Measurements from ENCODE around the gene RAB8B.

The RAB8B gene

GRCh38 chr15:63254991-63255390, 65.6 kb downstream of the RAB8B start:
- Histone ChIP-seq H3K9me3 (ENCODE audit: insufficient read depth, low read depth, low read length) (no peaks in the 10 kb centered on the region; the same call in 1 of the 2 replicates), H3K9ac (ENCODE audit: low read depth, low read length) (no peak overlapping the region), H3K27ac (ENCODE audit: low read depth, low read length) (no peak overlapping the region), H3K4me3 (ENCODE audit: low read length) (no peak overlapping the region), H3K27me3 (ENCODE audit: insufficient read depth, low read length) (no peaks in the 10 kb centered on the region), H3K4me1 (ENCODE audit: insufficient read depth, low read length) (peaks cover 28% of the 10 kb centered on the region), H3K36me3 (ENCODE audit: insufficient read depth, low read length) (peaks cover 23% of the 10 kb centered on the region; the same call in 1 of the 2 replicates)
- WGBS = 93% methylated on average over 2 of the region's 2 CpGs

- H3K27ac ChIP-seq (ENCODE audit: low read depth, low read length) = peak overlapping the region; percentile 65
- H3K9ac ChIP-seq (ENCODE audit: low read depth, low read length) = no peak overlapping the region
- H3K4me3 ChIP-seq (ENCODE audit: low read length) = no peak overlapping the region
- H3K9me3 ChIP-seq (ENCODE audit: insufficient read depth, low read depth, low read length) = no peaks in the 10 kb centered on the region; the same call in 1 of the 2 replicates
- H3K4me1 ChIP-seq (ENCODE audit: insufficient read depth, low read length) = peaks cover 28% of the 10 kb centered on the region
- WGBS = no CpG with 5 or more reads among the region's 1 CpG
- H3K36me3 ChIP-seq (ENCODE audit: insufficient read depth, low read length) = peaks cover 28% of the 10 kb centered on the region
- H3K27me3 ChIP-seq (ENCODE audit: insufficient read depth, low read length) = no peaks in the 10 kb centered on the region
These were observed 66.1 kb downstream of the RAB8B start for GRCh38 chr15:63255489-63255990.

DNA sequence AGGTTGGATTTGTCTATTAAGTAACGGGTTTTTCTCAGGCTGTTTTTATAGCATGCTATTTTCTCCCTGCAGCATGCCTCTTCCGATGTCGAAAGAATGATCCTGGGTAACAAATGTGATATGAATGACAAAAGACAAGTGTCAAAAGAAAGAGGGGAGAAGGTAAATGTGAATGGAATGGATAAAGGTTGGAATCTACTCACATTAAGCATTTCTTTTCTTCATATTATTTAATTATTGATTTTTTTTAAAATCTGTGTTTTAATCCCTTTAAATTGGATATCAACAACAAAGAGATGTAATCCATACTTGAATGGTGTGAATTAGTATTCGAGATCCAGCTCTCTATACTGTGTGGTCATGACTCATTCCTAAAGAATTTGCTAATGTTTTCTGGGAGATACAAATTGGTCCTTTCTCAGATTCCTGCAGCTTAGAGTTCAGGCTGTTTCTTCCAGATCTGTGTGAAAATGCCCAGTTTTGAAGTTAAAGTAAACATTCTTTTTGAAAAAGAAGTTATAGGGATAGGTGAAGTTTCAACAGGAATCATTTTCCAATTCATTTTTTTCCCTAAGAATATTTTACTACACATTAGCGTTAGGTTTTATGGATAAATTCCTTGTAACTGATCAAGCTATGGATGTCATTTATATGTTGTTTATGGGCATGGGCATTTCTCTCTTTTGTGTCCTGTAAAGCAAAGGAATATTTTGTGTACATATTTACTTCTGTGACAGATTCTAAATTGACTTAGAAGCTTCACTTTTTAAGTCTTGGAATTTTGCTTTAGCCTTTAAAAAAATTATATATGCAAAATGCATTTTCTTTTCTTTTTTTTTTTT, 67.2 kb downstream of the RAB8B start:
- Histone ChIP-seq H3K36me3 (ENCODE audit: insufficient read depth, low read length) (peaks cover 32% of the 10 kb centered on the region), H3K9ac (ENCODE audit: low read depth, low read length) (peak overlapping the region; percentile 58; the same call in 1 of the 2 replicates), H3K27me3 (ENCODE audit: insufficient read depth, low read length) (no peaks in the 10 kb centered on the region), H3K4me3 (ENCODE audit: low read length) (peak overlapping the region; percentile 34), H3K27ac (ENCODE audit: low read depth, low read length) (peak overlapping the region; percentile 91), H3K4me1 (ENCODE audit: insufficient read depth, low read length) (peaks cover 28% of the 10 kb centered on the region), H3K9me3 (ENCODE audit: insufficient read depth, low read depth, low read length) (no peaks in the 10 kb centered on the region; the same call in 1 of the 2 replicates)
- 7% methylated on average over 4 of the region's 5 CpGs for WGBS

GRCh38 chr15:63258658-63259057, 69.3 kb downstream of the RAB8B start:
- no peaks in the 10 kb centered on the region for H3K27me3 ChIP-seq (ENCODE audit: insufficient read depth, low read length)
- H3K9me3 ChIP-seq (ENCODE audit: insufficient read depth, low read depth, low read length) = no peaks in the 10 kb centered on the region; the same call in 1 of the 2 replicates
- H3K27ac ChIP-seq (ENCODE audit: low read depth, low read length) = no peak overlapping the region
- H3K4me3 ChIP-seq (ENCODE audit: low read length) = no peak overlapping the region
- peaks cover 28% of the 10 kb centered on the region for H3K4me1 ChIP-seq (ENCODE audit: insufficient read depth, low read length)
- no peak overlapping the region for H3K9ac ChIP-seq (ENCODE audit: low read depth, low read length)
- peaks cover 44% of the 10 kb centered on the region for H3K36me3 ChIP-seq (ENCODE audit: insufficient read depth, low read length)
- 95% methylated on average over 2 of the region's 2 CpGs for WGBS

GRCh38 chr15:63260791-63261190, 71.4 kb downstream of the RAB8B start:
- Histone ChIP-seq H3K9ac (ENCODE audit: low read depth, low read length) (no peak overlapping the region), H3K36me3 (ENCODE audit: insufficient read depth, low read length) (peaks cover 51% of the 10 kb centered on the region), H3K27me3 (ENCODE audit: insufficient read depth, low read length) (no peaks in the 10 kb centered on the region), H3K4me3 (ENCODE audit: low read length) (no peak overlapping the region), H3K27ac (ENCODE audit: low read depth, low read length) (no peak overlapping the region), H3K9me3 (ENCODE audit: insufficient read depth, low read depth, low read length) (no peaks in the 10 kb centered on the region; the same call in 1 of the 2 replicates), H3K4me1 (ENCODE audit: insufficient read depth, low read length) (peaks cover 18% of the 10 kb centered on the region)
- WGBS = 91% methylated on average over 5 of the region's 5 CpGs

DNA sequence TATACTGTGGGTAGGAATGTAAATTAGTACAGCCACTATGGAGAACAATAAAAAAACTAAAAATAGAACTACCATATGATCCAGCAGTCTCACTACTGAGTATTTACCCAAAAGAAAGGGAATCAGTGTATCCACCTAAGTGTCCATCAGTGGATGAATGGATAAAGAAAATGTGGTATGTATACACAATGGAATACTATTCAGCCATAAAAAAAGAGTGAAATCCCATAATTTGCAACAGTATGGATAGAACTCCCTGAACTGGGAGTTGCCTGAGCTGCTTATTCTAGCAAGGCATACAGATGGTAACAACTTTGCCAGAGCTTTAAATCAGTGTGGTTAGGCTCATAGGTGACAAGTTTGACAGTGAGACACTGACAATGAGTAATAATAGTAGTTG, 71.9 kb downstream of the RAB8B start:
- no peak overlapping the region for H3K27ac ChIP-seq (ENCODE audit: low read depth, low read length)
- H3K4me1 ChIP-seq (ENCODE audit: insufficient read depth, low read length) = peaks cover 12% of the 10 kb centered on the region
- no peaks in the 10 kb centered on the region; the same call in 1 of the 2 replicates for H3K9me3 ChIP-seq (ENCODE audit: insufficient read depth, low read depth, low read length)
- H3K9ac ChIP-seq (ENCODE audit: low read depth, low read length) = no peak overlapping the region
- no peaks in the 10 kb centered on the region for H3K27me3 ChIP-seq (ENCODE audit: insufficient read depth, low read length)
- H3K4me3 ChIP-seq (ENCODE audit: low read length) = no peak overlapping the region
- peaks cover 51% of the 10 kb centered on the region for H3K36me3 ChIP-seq (ENCODE audit: insufficient read depth, low read length)

DNA sequence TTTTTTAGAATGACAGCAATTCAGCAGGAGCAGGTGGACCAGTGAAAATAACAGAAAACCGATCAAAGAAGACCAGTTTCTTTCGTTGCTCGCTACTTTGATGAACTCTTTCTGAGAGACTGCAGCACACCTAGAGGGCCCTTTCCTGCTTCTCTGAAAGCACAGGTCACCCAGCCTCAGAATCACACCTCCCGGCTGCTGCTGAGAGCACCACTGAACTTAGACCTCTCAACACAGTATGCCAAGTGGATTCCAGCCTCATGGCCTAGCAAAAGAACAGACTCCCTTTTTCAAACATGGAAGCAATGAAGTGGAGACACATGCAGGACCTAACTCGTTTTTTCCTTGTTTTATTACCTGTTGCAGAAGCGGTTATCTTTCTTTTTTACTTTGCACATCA, 74.1 kb downstream of the RAB8B start:
- Histone ChIP-seq H3K9ac (ENCODE audit: low read depth, low read length) (no peak overlapping the region), H3K27ac (ENCODE audit: low read depth, low read length) (no peak overlapping the region), H3K27me3 (ENCODE audit: insufficient read depth, low read length) (no peaks in the 10 kb centered on the region), H3K9me3 (ENCODE audit: insufficient read depth, low read depth, low read length) (no peaks in the 10 kb centered on the region), H3K36me3 (ENCODE audit: insufficient read depth, low read length) (peaks cover 51% of the 10 kb centered on the region), H3K4me1 (ENCODE audit: insufficient read depth, low read length) (no peaks in the 10 kb centered on the region), H3K4me3 (ENCODE audit: low read length) (no peak overlapping the region)
- 89% methylated on average over 6 of the region's 6 CpGs for WGBS

DNA sequence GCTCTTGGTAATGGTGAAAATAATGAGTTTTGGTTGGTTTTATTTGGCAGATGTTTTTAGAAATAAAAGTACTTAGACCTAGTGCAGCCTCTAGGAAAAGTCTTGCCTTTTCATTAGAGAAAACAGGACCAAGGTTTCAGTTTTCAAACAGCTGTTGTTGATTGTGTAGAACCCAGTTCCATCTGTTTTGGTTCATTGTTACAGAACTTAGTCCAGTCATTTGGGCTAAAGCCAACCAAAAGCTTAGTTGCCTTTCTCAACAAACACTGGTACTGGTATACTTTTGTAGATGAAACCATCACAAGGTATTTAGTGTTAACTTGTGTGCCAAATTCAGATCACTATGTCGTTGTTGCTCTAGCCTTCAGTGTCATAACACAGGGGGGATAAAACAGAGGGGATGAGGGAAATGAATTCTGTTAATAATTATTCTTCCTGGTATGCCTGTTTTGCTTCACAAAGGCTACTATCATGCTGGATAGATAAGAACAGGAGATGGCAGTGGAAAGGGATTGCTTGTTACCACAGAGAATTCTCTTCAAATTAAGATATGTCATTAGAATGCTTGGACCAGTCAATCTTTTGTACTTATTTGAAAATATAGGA, 75.4 kb downstream of the RAB8B start:
- 92% methylated on average over 1 of the region's 1 CpG for WGBS

GRCh38 chr15:63274427-63274826, 85.0 kb downstream of the RAB8B start:
- peaks cover 23% of the 10 kb centered on the region for H3K4me1 ChIP-seq (ENCODE audit: insufficient read depth, low read length)
- whole genome bisulfite sequencing = 51% methylated on average over 3 of the region's 3 CpGs
- H3K36me3 ChIP-seq (ENCODE audit: insufficient read depth, low read length) = 0 out of 2 replicates have a peak, but pooled peaks cover 3% of the 10 kb centered on the region
- H3K9me3 ChIP-seq (ENCODE audit: insufficient read depth, low read depth, low read length) = no peaks in the 10 kb centered on the region
- no peak overlapping the region for H3K4me3 ChIP-seq (ENCODE audit: low read length)
- H3K27ac ChIP-seq (ENCODE audit: low read depth, low read length) = no peak overlapping the region
- no peak overlapping the region for H3K9ac ChIP-seq (ENCODE audit: low read depth, low read length)
- peaks cover 24% of the 10 kb centered on the region; the same call in 1 of the 2 replicates for H3K27me3 ChIP-seq (ENCODE audit: insufficient read depth, low read length)

More for the DNA sequence above, 75.4 kb downstream of the RAB8B start:
- Histone ChIP-seq H3K4me3 (ENCODE audit: low read length) (no peak overlapping the region), H3K27me3 (ENCODE audit: insufficient read depth, low read length) (no peaks in the 10 kb centered on the region), H3K9me3 (ENCODE audit: insufficient read depth, low read depth, low read length) (no peaks in the 10 kb centered on the region), H3K4me1 (ENCODE audit: insufficient read depth, low read length) (no peaks in the 10 kb centered on the region), H3K36me3 (ENCODE audit: insufficient read depth, low read length) (peaks cover 43% of the 10 kb centered on the region), H3K9ac (ENCODE audit: low read depth, low read length) (no peak overlapping the region), H3K27ac (ENCODE audit: low read depth, low read length) (no peak overlapping the region)

DNA sequence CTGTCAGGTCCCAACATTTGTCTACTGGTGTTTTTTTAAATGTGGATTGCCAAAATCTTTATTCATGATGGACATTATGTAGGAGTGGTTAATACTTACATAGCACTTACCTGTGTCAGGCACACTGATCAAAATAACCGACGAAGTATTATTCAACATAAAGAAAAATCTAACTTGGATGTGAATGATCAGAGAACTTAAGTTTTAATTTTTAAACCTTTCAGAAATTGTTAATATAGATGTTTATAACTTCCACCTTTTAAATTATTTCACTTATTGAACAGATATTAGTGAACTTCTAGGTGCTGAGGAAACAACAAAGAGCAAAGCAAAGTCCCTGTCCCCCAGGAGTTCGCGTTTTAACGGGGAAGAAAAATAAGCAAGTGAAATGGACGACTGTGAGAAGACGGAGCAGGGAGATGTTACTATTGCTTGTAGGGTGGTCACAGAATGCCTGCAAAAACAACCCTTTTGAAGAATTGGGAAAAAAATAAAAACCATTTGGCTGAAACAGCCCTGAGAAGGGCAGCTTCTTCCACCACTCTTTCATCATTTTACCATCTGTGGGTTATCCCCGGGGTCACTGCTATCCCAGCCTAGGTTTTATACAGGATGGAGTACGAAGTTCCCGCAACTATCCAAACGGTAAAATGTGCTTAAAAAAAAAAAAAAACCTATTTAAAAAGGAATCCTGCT, 87.1 kb downstream of the RAB8B start:
- Histone ChIP-seq H3K9me3 (ENCODE audit: insufficient read depth, low read depth, low read length) (no peaks in the 10 kb centered on the region), H3K4me1 (ENCODE audit: insufficient read depth, low read length) (peaks cover 23% of the 10 kb centered on the region), H3K9ac (ENCODE audit: low read depth, low read length) (peak overlapping the region; percentile 69), H3K36me3 (ENCODE audit: insufficient read depth, low read length) (peaks cover 4% of the 10 kb centered on the region; the same call in 1 of the 2 replicates), H3K27ac (ENCODE audit: low read depth, low read length) (peak overlapping the region; percentile 7; the same call in 1 of the 2 replicates), H3K27me3 (ENCODE audit: insufficient read depth, low read length) (peaks cover 24% of the 10 kb centered on the region; the same call in 1 of the 2 replicates), H3K4me3 (ENCODE audit: low read length) (peak overlapping the region; percentile 58)
- WGBS = 16% methylated on average over 6 of the region's 11 CpGs
